GM21423 (cell line): ENCODE data around the gene C20orf141.
"Not testable (repeated sequence)": the region's sequence is repeated elsewhere in the genome, so short reads cannot be mapped to it uniquely, and the experiment has no call there.

ENCODE experiments used
- ATAC-seq: cut with Tn5 transposase; IDR thresholded peaks from one replicate; pipeline ENCODE4 v1.9.1; 2021; ENCODE audit warnings: mild to moderate bottlenecking, moderate library complexity; ENCODE audit not compliant: unreplicated experiment

Gene C20orf141

GRCh38 chr20:2814587-2815051, at the start of gene C20orf141:
C20orf141 (plus strand) TSS chr20:2814987; CDS start chr20:2815185, 198 bp downstream.
- no peak for ATAC-seq

GRCh38 chr20:2767768-2768631, 46.8 kb upstream of the C20orf141 start:
- no peak for ATAC-seq

- ATAC-seq: no peak
These were observed 46.2 kb upstream of the C20orf141 start for GRCh38 chr20:2768632-2769015.

- not testable (repeated sequence) for ATAC-seq
These were observed 44.7 kb upstream of the C20orf141 start for GRCh38 chr20:2770091-2770490.

GRCh38 chr20:2771631-2772080, 43.1 kb upstream of the C20orf141 start:
- ATAC-seq: no peak

GRCh38 chr20:2773812-2774211, 41.0 kb upstream of the C20orf141 start:
- ATAC-seq: no peak

GRCh38 chr20:2775139-2775538, 39.6 kb upstream of the C20orf141 start:
- no peak for ATAC-seq

- no peak for ATAC-seq
These were observed 36.0 kb upstream of the C20orf141 start for GRCh38 chr20:2778602-2779321.

GRCh38 chr20:2780948-2781347, 33.8 kb upstream of the C20orf141 start:
- ATAC-seq: no peak

GRCh38 chr20:2783908-2784566, 30.8 kb upstream of the C20orf141 start:
- ATAC-seq: no peak

GRCh38 chr20:2793471-2793870, 21.3 kb upstream of the C20orf141 start:
- ATAC-seq: no peak

GRCh38 chr20:2794202-2794748, 20.5 kb upstream of the C20orf141 start:
- ATAC-seq: no peak

- ATAC-seq: no peak
These were observed 19.8 kb upstream of the C20orf141 start for GRCh38 chr20:2794866-2795447.

- no peak for ATAC-seq
These were observed 19.3 kb upstream of the C20orf141 start for GRCh38 chr20:2795451-2795850.

GRCh38 chr20:2796011-2796660, 18.7 kb upstream of the C20orf141 start:
- no peak for ATAC-seq

GRCh38 chr20:2797136-2797983, 17.4 kb upstream of the C20orf141 start:
- no peak for ATAC-seq

- no peak for ATAC-seq
These were observed 16.5 kb upstream of the C20orf141 start for GRCh38 chr20:2798095-2798805.

- ATAC-seq: no peak
These were observed 16.0 kb upstream of the C20orf141 start for GRCh38 chr20:2798814-2799213.

- no peak for ATAC-seq
These were observed 15.5 kb upstream of the C20orf141 start for GRCh38 chr20:2799271-2799670.
